Kidney epithelial cell (primary cell): Measurements from ENCODE around the gene GREB1. TPM values are rescaled to one million over a fixed set of nuclear protein-coding genes. Genes with fewer than 3 reads are reported as not detected.

Experiments
- DNase-seq: peaks from one replicate; pipeline ENCODE4 v3.0.0-alpha.2; 2010; ENCODE audit warnings: low read depth
- H3K27me3 ChIP-seq: 2 replicates; pipeline ENCODE4 v1.6.0; 2011; ENCODE audit warnings: low read length; ENCODE audit not compliant: control insufficient read depth, insufficient read depth
- H3K36me3 ChIP-seq: 2 replicates; pipeline ENCODE4 v1.5.1; 2011; ENCODE audit warnings: low read length; ENCODE audit not compliant: control insufficient read depth, insufficient read depth
- H3K4me3 ChIP-seq: 2 replicates; pipeline ENCODE4 v1.5.1; 2011; ENCODE audit warnings: low read depth, mild to moderate bottlenecking, control low read depth, low read length
- total RNA-seq: library from RNA; depleted of rRNA; stranded (reverse); fragments of >200 nt; gene quantifications from 2 replicates; pipeline ENCODE4 v1.2.3, GENCODE V29; 2015
- TF ChIP-seq, protein P1 (sequence below): IDR thresholded peaks from 2 replicates; pipeline ENCODE4 v1.5.1; 2011; ENCODE audit warnings: mild to moderate bottlenecking, moderate library complexity, low read length, control low read depth, inconsistent platforms; ENCODE audit not compliant: insufficient read depth, poor library complexity, severe bottlenecking

Gene GREB1
- total RNA-seq, 1 donor from 2014 or later: 2.8 TPM

DNA sequence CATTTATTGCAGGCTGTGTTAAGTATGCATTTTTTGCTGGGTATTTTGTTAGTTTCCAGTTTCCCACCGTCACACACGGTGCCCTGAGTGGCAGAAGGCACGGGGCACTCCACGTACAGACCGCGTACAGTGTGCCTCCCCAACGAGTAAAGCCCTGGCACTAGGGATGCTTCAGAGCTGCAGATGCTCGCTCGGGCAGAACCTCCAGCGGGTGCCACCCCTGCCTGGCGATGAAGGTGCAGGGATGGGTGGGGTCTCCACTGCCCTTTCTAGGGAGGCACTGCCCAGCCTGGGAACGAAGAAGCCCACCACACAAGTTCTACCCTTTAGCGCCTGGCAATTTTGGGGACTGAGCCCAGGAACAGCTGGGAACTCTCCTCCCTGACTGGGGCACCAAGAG is 4.1 kb downstream of the GREB1 start:
- Histone ChIP-seq H3K36me3 (no peaks in the 10 kb centered on the region), H3K27me3 (peaks cover 21% of the 10 kb centered on the region), H3K4me3 (no peak overlapping the region)
- TF ChIP-seq, protein P1, sequence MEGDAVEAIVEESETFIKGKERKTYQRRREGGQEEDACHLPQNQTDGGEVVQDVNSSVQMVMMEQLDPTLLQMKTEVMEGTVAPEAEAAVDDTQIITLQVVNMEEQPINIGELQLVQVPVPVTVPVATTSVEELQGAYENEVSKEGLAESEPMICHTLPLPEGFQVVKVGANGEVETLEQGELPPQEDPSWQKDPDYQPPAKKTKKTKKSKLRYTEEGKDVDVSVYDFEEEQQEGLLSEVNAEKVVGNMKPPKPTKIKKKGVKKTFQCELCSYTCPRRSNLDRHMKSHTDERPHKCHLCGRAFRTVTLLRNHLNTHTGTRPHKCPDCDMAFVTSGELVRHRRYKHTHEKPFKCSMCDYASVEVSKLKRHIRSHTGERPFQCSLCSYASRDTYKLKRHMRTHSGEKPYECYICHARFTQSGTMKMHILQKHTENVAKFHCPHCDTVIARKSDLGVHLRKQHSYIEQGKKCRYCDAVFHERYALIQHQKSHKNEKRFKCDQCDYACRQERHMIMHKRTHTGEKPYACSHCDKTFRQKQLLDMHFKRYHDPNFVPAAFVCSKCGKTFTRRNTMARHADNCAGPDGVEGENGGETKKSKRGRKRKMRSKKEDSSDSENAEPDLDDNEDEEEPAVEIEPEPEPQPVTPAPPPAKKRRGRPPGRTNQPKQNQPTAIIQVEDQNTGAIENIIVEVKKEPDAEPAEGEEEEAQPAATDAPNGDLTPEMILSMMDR: no peak
- DNase-seq: no peak

DNA sequence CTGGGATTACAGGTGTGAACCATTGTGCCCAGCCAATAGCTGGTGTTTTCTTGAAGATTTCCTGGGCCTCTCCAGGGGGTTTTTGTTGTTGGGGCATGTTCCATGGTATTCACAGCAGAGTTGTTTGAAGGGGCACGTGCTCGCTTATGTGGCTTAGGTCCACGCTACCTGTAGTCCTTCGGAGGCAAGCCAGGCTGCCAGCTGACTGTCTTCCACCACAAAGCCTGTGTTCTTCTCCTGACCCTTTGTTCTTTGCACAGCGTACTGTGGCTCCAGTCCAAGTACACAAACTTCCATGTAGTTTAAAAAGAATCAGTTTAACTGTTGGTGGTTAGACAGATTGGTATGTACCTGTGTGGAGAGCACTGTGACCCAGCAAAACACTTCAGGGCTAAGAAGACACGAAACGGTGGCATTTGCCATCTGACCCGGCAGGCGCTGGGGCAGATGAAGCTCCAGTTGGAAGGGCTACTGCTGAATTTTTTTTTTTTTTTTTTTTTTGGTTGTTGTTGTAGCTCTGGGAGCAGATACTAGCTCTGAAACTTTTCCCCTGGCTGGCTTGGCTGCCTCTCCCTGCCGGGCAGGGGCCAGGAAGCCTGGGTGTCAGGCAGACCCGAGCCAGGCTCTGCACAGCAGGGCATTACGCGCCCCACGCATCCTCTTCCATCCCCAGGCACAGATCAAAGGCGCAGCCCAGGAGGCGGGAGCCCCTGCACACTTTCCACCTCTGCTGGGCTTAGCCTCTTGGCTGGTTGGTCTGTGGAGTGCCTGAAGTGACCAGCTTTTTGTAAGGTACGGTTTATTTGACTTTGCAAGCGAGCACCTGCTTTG is 5.7 kb downstream of the GREB1 start:
- DNase-seq: no peak
- H3K27me3 ChIP-seq: peaks cover 27% of the 10 kb centered on the region
- TF ChIP-seq, protein P1: no peak
- H3K36me3 ChIP-seq: no peaks in the 10 kb centered on the region
- H3K4me3 ChIP-seq: no peak overlapping the region

DNA sequence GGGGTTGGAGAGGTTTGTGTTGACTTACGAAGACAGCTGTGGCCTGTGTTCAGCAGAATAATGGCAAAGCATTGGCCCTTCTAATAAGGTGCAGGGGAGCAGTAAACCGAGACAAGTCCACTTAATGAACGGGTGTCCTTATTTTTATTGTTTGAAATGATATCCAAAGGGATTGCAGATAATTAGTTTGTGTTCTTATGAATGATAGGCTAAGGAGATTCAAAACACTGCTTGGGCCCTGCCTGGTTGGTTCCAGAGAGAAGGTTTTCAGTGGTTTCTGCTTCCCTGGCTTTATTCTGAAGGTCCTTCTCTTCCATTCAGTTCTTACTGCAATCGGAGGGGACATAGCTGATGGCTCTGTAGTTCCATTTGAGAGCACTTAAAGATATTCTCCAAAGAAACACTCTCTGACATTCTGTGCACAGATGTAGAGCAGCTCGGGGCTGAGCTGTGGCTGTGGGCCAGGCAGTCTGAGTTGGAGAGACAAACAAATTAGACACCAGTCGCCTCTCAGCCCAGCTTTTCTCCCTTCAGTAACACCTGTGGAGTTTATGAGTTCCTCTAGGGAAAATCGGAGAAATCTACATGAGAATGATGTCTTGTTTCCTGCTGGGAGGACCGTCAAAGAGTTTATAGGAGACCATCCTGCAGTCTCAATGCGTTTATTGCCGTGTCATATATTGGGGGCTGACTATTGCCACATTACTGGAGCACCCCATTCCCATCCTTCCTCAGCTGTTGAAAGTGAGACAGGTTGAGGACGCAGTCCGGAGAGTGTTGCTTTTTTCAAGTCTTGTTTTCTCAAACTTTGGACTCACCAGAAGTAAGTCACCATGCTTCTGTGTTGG is 6.5 kb downstream of the GREB1 start:
- H3K36me3 ChIP-seq: no peaks in the 10 kb centered on the region
- TF ChIP-seq, protein P1: no peak
- DNase-seq: no peak
- H3K27me3 ChIP-seq: peaks cover 23% of the 10 kb centered on the region
- no peak overlapping the region for H3K4me3 ChIP-seq

DNA sequence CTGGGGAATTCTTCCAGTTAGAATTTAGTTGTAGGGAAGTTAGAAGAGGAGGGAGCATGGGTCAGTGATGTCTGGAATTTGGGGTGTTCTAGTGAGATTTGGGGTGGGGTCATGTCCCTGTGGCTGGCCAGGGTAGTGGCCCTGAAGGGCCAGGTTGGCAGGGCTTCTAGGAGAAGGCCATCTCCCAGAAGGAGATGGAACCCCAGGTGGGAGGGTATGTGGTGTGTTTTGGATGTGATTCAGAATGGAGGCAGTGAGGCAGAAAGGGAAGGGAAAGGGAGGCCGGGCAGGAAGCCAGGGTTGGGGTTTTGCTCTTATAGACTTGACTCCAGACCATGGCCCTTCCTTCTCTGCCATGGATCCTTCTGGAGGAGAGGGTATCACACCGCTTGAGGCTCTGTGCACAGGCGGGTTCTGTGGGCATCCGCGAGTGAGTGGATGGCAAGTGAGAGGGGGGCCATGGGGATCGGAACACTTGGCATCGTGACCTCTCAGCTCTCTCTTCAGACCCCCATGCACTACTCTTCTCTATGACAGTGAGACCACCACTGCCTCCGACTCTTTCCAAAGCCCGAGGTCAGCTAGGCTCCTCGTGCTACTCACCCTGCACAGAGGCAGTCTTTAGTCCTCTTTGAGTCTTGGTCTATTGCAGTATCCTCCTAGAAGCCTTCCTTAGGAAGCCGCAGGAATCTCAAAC is 7.3 kb downstream of the GREB1 start:
- TF ChIP-seq, protein P1: no peak
- DNase-seq: no peak
- Histone ChIP-seq H3K4me3 (no peak overlapping the region), H3K27me3 (peaks cover 20% of the 10 kb centered on the region), H3K36me3 (no peaks in the 10 kb centered on the region)

DNA sequence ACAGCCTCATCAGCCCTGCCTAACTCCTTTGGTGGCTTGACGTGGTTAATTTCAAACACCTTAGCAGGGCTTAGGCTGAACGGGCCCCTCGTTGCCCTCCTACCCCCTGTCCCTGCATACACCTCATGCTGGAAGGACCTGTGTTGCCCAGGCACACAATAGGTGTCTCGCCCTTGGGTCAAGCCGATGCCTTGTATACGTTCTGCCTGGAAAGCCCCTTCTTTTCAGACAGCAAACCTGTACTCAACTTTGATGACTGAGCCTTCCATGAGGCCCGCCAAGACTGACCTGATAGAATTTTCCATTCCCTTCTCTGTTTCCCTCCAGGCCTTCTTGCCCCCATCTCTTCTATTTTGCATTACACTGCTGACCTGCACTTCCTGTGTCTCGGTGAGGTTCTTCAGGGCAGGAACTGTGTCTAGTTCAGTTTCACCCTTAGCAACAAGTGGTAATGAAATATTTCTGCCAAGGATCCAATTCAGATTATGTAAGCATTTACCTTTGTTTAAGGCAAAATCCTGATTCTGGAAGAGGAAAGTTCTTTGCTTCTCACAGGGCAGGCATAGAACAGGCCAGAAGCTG is 7.9 kb downstream of the GREB1 start:
- TF ChIP-seq, protein P1: no peak
- Histone ChIP-seq H3K4me3 (no peak overlapping the region), H3K36me3 (no peaks in the 10 kb centered on the region), H3K27me3 (peaks cover 20% of the 10 kb centered on the region)
- no peak for DNase-seq
